Left lung (tissue), 10 donors: ENCODE measurements around the gene TMCC1. TPM values are rescaled to one million over a fixed set of nuclear protein-coding genes. Genes with fewer than 3 reads are reported as not detected.
A peak's percentile ranks its signal among the peaks of the same experiment; 100 is the strongest.

Experiments used
- ATAC-seq: fragments of 200-7000 bp; cut with Tn5 transposase; one replicate; pipeline ENCODE4 v1.9.1; 2020; ENCODE audit warnings: moderate library complexity
- DNase-seq, 4 donors: peaks; one replicate each; pipeline ENCODE4 v3.0.0-alpha.2; 2013 to 2020
- H3K27ac ChIP-seq, 2 donors: fragments of 200-600 bp; sonication (generic) in 1 of 2; one replicate each; pipeline versions ENCODE4 v1.5.0 to v1.8.0; 2020 to 2021
- H3K27me3 ChIP-seq, 2 donors: fragments of 200-600 bp; sonication (generic) in 1 of 2; one replicate each; pipeline versions ENCODE4 v1.5.0 to v1.8.0; 2020 to 2021
- H3K36me3 ChIP-seq, 2 donors: fragments of 200-600 bp; sonication (generic) in 1 of 2; one replicate each; pipeline versions ENCODE4 v1.5.0 to v1.8.0; 2020 to 2021
- H3K4me1 ChIP-seq, 2 donors: fragments of 200-600 bp; one replicate each; pipeline ENCODE4 v1.8.0; 2021
- H3K4me3 ChIP-seq, 2 donors: fragments of 200-600 bp; sonication (generic) in 1 of 2; one replicate each; pipeline versions ENCODE4 v1.5.0 to v1.8.0; 2020 to 2021; ENCODE audit warnings: mild to moderate bottlenecking in 1 of 2
- H3K9me3 ChIP-seq, 2 donors: fragments of 200-600 bp; sonication (generic) in 1 of 2; one replicate each; pipeline versions ENCODE4 v1.5.0 to v1.8.0; 2020 to 2021
- intact Hi-C, 2 donors: fragments of 100-400 bp; cut with DNase I; formaldehyde crosslinking; loops; one replicate each; pipeline versions ENCODE4 v1.11.2 to v1.14.2; 2022
- polyA plus RNA-seq, 6 donors: library from polyadenylated mRNA; unstranded; fragments of 120-200 nt; gene quantifications; one replicate each; pipeline ENCODE4 v1.2.1, GENCODE V29; 2013; ENCODE audit not compliant: insufficient read length in 6 of 6
- total RNA-seq, 2 donors: library from RNA; stranded (reverse); fragmentation: NEBNext Ultra II Directional; extraction: Animal tissue kit (Norgen Biotek cat#: 25700); gene quantifications; one replicate each; pipeline ENCODE4 v1.2.1, GENCODE V29; 2021
- TF ChIP-seq, protein P1 (sequence below), 2 donors: fragments of 200-600 bp; sonication (generic) in 1 of 2; IDR thresholded peaks; one replicate each; pipeline versions ENCODE4 v1.5.0 to v1.8.0; 2021; ENCODE audit warnings: antibody characterized with exemption in 2 of 2
- donor health status: DM: no; HTN: yes; CAD: no.
- donor health status: DM: no; HTN: no; CAD: no.

TMCC1 gene
- total and polyA plus RNA-seq, 8 donors: 24.4 to 38.8 (median 27.4) TPM

- TF ChIP-seq, protein P1, sequence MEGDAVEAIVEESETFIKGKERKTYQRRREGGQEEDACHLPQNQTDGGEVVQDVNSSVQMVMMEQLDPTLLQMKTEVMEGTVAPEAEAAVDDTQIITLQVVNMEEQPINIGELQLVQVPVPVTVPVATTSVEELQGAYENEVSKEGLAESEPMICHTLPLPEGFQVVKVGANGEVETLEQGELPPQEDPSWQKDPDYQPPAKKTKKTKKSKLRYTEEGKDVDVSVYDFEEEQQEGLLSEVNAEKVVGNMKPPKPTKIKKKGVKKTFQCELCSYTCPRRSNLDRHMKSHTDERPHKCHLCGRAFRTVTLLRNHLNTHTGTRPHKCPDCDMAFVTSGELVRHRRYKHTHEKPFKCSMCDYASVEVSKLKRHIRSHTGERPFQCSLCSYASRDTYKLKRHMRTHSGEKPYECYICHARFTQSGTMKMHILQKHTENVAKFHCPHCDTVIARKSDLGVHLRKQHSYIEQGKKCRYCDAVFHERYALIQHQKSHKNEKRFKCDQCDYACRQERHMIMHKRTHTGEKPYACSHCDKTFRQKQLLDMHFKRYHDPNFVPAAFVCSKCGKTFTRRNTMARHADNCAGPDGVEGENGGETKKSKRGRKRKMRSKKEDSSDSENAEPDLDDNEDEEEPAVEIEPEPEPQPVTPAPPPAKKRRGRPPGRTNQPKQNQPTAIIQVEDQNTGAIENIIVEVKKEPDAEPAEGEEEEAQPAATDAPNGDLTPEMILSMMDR (IDR thresholded peaks at IDR 0.05): no peak
- peaks cover 44 to 87% of the 10 kb centered on the region in 2 donors for H3K4me1 ChIP-seq
- H3K4me3 ChIP-seq: peak overlapping the region; percentile 86 to 87
- H3K27me3 ChIP-seq: peaks cover 0 to 51% of the 10 kb centered on the region in 2 donors
- ATAC-seq: no peak
- no peaks in the 10 kb centered on the region for H3K9me3 ChIP-seq
- DNase-seq: no peak
- intact Hi-C loops: no loop called here
- peak overlapping the region; percentile 85 to 86 for H3K27ac ChIP-seq
- H3K36me3 ChIP-seq: peaks cover 0 to 3% of the 10 kb centered on the region in 2 donors
Observed at GRCh38 chr3:129604767-129605166, 288.7 kb downstream of the TMCC1 start.

DNA sequence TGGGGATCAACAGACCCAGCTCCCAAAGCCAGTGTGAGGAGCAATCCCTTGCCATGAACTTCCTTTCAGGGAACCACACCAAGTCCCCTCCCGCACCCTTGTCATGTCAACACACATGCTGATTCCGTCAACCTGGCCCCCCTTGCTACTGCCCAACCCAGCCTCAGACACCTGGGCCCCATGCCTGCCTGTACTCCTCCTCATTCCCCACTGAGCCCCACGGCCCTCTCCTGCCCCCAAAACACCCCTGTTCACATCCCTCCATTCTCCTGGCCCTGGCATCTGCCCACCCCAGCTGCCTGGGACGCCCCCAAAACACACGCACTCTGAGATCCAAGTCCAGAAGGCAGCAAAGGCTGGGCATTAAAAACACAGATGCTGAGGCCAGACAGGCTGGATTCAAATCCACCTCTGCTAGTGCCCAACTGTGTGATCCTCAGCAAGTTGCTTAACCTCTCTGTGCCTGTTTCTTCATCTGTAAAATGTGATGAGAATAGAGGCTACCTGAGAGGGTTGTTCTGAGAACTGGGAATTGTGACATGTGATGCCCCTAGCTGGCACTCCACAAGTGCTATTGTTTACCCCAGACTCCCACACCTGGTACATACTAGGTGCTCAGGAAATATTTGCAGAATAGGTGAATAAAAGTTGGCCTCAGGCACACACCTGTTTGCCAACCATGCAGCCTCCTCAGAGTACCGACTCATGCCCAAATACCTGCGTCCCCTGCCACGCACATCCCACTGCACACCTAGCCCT, 289.3 kb downstream of the TMCC1 start:
- TF ChIP-seq, protein P1 (IDR thresholded peaks at IDR 0.05): no peak
- no peak for DNase-seq
- H3K36me3 ChIP-seq: peaks cover 0 to 3% of the 10 kb centered on the region in 2 donors
- peak overlapping the region; percentile 85 to 86 for H3K27ac ChIP-seq
- H3K27me3 ChIP-seq: peaks cover 0 to 50% of the 10 kb centered on the region in 2 donors
- no peak for ATAC-seq
- H3K4me1 ChIP-seq: peaks cover 46 to 88% of the 10 kb centered on the region in 2 donors
- no peaks in the 10 kb centered on the region for H3K9me3 ChIP-seq
- intact Hi-C loops: no loop called here
- H3K4me3 ChIP-seq: peak overlapping the region; percentile 86 to 87

GRCh38 chr3:129603561-129603942, 290.0 kb downstream of the TMCC1 start:
- H3K4me1 ChIP-seq: peaks cover 52 to 88% of the 10 kb centered on the region in 2 donors

GRCh38 chr3:129602730-129603560, 290.6 kb downstream of the TMCC1 start:
- DNase-seq (peak in 2 of 4 donors; percentile 77 to 80), ATAC-seq (peak; percentile 58)
- Histone ChIP-seq H3K27ac (peak overlapping the region; percentile 85 to 86), H3K27me3 (peaks cover 0 to 39% of the 10 kb centered on the region in 2 donors), H3K4me3 (peak overlapping the region; percentile 86 to 87), H3K9me3 (no peaks in the 10 kb centered on the region), H3K36me3 (peaks cover 0 to 3% of the 10 kb centered on the region in 2 donors), H3K4me1 (peaks cover 57 to 88% of the 10 kb centered on the region in 2 donors)
- TF ChIP-seq, protein P1 (IDR thresholded peaks at IDR 0.05): no peak
- intact Hi-C loops: no loop called here

More at GRCh38 chr3:129603561-129603942, 290.0 kb downstream of the TMCC1 start:
- Histone ChIP-seq H3K27me3 (peaks cover 0 to 44% of the 10 kb centered on the region in 2 donors), H3K9me3 (no peaks in the 10 kb centered on the region), H3K4me3 (peak overlapping the region; percentile 86 to 87), H3K36me3 (peaks cover 0 to 3% of the 10 kb centered on the region in 2 donors), H3K27ac (peak overlapping the region; percentile 85 to 86)
- intact Hi-C loops: no loop called here
- DNase-seq (no peak), ATAC-seq (no peak)
- TF ChIP-seq, protein P1 (IDR thresholded peaks at IDR 0.05): no peak

GRCh38 chr3:129602309-129602708, 291.2 kb downstream of the TMCC1 start:
- no peak for ATAC-seq
- Histone ChIP-seq H3K4me3 (peak overlapping the region; percentile 86 to 87), H3K9me3 (no peaks in the 10 kb centered on the region), H3K27ac (peak overlapping the region; percentile 85 to 86), H3K4me1 (peaks cover 57 to 88% of the 10 kb centered on the region in 2 donors), H3K27me3 (peaks cover 0 to 33% of the 10 kb centered on the region in 2 donors), H3K36me3 (peaks cover 0 to 3% of the 10 kb centered on the region in 2 donors)
- TF ChIP-seq, protein P1 (IDR thresholded peaks at IDR 0.05): no peak
- DNase-seq: no peak
- intact Hi-C loops: no loop called here
